ENCODE results near the gene ABCC9.

The ABCC9 gene

GRCh38 chr12:21881965-21882364 lies 59.3 kb downstream of the ABCC9 start:
- no peak for DNase-seq (ENCODE audit: low read depth in 1 of 2, low spot score in 1 of 2)

- no peak for DNase-seq (ENCODE audit: low read depth in 1 of 2, low spot score in 1 of 2)
These were observed 61.9 kb downstream of the ABCC9 start for GRCh38 chr12:21879312-21879711.

GRCh38 chr12:21877293-21877982 lies 63.8 kb downstream of the ABCC9 start:
- no peak for DNase-seq (ENCODE audit: low read depth in 1 of 2, low spot score in 1 of 2)

- no peak for DNase-seq (ENCODE audit: low read depth in 1 of 2, low spot score in 1 of 2)
These were observed 75.4 kb downstream of the ABCC9 start for GRCh38 chr12:21865846-21866245.

GRCh38 chr12:21860534-21860933 lies 80.7 kb downstream of the ABCC9 start:
- no peak for DNase-seq (ENCODE audit: low read depth in 1 of 2, low spot score in 1 of 2)

GRCh38 chr12:21860128-21860527 lies 81.1 kb downstream of the ABCC9 start:
- DNase-seq (ENCODE audit: low read depth in 1 of 2, low spot score in 1 of 2) = no peak

- no peak for DNase-seq (ENCODE audit: low read depth in 1 of 2, low spot score in 1 of 2)
These were observed 89.0 kb downstream of the ABCC9 start for GRCh38 chr12:21852251-21852650.

DNA sequence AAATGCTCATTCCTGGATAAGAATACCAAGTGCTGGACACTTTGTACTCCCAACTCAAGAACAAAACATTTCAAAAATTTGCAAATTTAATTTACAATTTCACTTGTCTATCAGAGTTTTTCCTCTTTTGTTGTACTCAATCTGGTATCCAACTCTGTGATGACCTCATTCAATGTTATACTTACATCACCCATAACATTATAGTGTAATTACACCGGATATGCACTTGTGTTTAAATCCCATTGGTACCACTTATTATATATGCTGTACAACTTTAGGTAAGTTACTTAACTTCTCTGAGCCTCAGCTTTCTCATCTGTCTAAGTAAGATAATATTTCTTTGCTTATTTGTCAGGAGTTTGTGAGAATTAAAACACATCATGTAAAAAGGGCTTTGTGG lies 90.1 kb downstream of the ABCC9 start:
- no peak for DNase-seq (ENCODE audit: low read depth in 1 of 2, low spot score in 1 of 2)

- DNase-seq (ENCODE audit: low read depth in 1 of 2, low spot score in 1 of 2) = no peak
These were observed 90.8 kb downstream of the ABCC9 start for GRCh38 chr12:21850419-21850818.

DNA sequence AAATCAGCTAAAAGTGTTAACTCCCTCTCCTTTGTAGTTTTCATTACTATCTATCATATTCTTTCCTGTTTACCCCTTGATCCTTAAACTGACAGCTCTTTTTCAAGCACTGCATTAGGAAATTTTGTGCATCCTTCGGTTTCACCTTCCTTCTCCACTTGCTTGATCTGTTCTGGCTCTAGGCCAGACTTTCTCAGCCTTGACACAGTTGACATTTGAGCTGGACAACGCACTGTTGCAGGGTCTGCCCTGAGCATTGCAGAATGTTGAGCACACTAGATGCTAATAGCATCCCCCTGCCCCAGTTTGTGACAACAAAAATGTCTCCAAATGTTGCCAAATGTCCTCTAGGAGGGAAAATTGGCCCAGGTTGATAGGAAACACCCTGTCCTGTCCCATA lies 91.3 kb downstream of the ABCC9 start:
- no peak for DNase-seq (ENCODE audit: low read depth in 1 of 2, low spot score in 1 of 2)

DNA sequence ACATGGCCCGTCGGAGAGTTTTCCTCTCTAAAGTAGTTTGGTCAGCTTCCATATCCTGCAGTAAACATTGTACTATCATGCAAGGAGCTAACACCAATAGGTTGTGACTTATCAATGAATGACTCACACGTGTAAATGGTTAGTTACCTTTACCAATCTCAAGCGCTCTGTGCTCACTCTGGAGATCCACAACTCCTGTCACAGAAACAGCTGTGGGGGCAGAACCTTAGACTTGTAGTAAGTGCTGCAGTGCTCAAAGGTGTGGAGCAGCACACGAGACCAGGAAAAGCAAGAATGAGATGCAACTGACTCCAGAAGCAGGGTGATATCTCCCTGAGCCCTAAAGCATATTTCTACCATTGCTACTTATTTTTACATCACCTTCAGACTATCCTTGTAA lies 93.0 kb downstream of the ABCC9 start:
- DNase-seq (ENCODE audit: low read depth in 1 of 2, low spot score in 1 of 2) = no peak

DNA sequence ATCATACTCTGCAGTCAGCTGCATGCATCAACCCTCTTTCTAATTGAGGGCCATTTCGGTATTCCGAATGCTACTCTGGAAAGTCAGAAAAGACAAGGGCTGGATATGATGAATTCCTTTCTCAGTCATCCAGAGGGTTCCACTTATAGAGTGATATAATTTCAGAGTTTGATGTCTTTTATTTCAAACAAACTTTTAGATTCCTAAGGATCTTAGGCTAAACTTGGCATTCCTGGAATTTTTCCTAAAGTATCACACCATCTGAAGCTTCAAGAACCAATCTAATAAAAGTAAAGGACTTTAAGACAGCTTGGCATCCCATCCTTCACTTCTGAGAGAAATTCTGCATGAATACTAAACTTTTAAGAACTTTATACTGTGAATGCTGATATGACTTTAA lies 97.4 kb downstream of the ABCC9 start:
- DNase-seq (ENCODE audit: low read depth in 1 of 2, low spot score in 1 of 2) = no peak

DNA sequence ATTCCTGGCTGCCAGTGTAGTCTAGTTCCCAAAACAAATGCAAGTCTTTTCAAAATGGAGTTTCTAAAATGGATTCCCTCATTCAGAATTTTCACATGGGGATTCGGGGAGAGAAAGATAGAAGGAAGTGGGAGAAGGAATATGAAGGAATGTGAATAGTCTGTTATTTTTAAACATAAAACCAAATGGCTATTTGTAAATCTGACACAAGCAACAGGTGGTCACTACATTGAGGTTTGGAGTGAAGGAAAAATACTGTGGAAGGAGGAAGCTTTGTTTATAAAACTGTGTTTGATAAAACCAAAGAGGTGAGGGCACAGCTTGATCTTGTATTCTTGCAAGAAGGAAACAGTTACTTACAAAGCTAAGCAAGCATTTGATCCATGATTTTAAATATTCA lies 101.5 kb downstream of the ABCC9 start:
- no peak for DNase-seq (ENCODE audit: low read depth in 1 of 2, low spot score in 1 of 2)

DNA sequence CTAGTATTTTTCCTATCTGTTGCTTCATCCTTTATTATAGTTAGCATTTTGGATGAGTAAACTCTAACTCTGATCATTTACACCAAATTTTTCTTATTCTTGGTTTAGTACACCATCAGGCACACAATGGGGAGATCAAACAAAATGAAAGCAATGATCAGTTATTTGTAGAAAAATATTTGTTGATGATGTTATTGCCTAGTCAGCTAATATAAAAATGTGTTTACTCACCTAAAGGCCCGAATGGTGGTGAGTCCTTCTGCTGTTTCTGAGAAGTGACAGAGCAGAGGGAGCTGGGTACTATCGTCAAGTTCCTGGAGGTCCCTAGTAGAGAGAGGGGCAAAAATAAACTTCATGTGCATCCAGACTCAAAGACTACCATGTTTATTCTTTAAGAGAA lies 103.4 kb downstream of the ABCC9 start:
- no peak for DNase-seq (ENCODE audit: low read depth in 1 of 2, low spot score in 1 of 2)

DNA sequence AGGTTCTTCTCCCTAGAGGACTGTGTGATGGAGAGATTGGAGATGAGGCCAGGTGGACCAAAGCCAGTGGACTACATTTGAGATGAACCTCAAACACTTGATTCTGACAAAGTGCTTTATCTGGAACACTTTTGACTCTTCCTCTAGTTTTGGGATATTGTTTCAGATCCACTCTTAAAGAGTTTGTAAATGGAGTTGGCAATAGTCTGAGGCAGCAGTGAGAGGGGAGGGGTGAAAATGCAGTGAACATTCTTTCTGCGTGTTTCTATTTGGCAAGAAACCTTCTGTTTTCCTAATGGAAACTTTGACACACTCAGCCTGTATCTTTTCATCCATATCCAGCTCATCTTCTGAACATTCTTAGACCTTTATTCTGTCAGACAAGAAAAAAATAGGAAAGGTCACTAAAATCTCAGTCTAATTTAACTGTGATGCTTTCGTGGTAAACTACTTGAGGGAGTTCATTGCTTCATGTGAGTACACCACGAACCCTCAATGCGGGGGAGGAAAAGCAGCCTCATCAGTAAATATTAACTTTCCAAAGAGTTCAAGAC lies 109.4 kb downstream of the ABCC9 start:
- no peak for DNase-seq (ENCODE audit: low read depth in 1 of 2, low spot score in 1 of 2)

DNA sequence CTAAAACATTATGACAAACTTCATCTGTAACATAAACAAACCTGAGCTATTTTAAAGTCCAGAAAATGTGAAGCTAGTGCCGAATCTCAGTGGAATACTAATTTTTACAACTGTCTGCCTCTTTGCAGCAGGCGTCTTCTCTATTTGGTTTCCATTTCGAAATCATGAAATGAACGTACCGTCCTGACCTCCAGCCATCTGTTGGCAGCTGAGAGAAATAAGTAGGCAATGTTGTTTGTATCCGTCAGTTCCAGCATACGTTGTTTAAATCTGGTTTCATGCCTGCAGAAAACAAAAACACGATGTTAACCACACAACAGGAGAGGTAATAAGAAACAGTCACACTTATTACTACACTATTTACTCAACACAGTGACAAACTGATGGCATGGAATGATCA lies 112.4 kb downstream of the ABCC9 start:
- DNase-seq (ENCODE audit: low read depth in 1 of 2, low spot score in 1 of 2) = no peak

DNA sequence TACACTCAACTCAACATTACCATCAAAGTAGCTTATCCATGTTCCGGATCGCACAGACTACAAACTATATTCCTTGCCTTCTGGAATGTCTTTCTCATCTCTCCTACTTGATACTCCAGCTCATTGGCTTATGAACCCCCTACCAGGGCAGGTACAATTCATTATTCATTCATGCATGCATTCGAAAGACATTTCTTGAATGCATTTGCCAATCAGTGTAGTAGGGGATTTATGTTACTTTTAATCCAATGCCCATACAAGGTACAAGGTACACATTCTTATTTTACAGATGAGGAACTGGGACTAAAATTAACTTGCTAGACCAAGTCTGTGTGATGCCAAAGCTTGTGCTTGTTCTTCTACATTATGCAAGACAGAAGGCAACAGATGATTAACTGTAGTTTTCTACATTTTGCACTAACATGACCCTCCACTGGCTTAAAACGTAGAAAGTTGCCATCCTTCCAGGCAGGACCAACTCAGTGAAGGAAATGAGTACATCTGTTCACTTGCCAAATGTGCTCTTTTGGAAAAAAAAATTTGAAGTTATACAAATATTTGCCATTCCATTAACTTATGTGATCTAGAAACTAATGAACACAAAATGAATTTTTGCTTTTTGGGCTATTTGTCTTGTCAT lies 113.0 kb downstream of the ABCC9 start:
- DNase-seq (ENCODE audit: low read depth in 1 of 2, low spot score in 1 of 2) = no peak

DNA sequence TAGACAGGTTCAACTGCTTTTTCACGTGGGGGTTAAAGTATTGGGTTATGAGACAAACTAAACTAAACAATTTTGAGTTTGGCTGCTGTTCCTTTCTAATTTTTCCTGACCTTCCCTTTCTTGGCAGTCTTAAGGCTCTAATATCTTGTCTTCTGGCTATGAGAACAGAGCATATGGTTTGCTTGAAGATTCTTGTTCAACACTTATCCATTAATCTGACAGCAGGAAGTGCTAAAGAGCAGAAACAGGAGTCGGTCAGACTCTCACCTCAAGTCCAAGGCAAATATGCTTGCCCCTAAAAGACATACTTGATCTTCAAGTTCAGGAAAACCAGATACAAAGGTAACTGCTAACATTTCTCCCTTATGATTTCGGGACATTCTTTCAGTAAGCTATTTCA lies 114.1 kb downstream of the ABCC9 start:
- DNase-seq (ENCODE audit: low read depth in 1 of 2, low spot score in 1 of 2) = no peak

- DNase-seq (ENCODE audit: low read depth in 1 of 2, low spot score in 1 of 2) = no peak
These were observed 114.7 kb downstream of the ABCC9 start for GRCh38 chr12:21826618-21826910.

- no peak for DNase-seq (ENCODE audit: low read depth in 1 of 2, low spot score in 1 of 2)
These were observed 115.2 kb downstream of the ABCC9 start for GRCh38 chr12:21825886-21826617.

DNA sequence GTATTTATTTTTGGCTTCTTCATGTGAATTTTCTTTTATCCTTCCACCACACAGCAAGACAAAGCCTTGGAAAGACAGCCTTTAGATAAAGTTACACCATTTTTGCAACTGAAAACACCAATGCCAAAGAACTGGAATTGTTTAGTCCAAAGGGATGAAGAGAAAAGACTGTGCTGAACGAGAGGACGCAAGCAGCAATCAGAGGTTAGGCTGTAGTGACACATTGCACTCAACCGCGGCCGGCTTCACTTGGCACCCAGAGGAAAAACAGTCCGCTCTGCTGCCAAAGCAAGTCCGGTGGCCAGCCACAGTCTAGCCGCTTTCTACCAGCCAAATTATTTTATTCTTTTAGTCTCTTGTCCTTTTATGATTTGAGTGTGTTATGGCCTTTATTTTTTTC lies 117.6 kb downstream of the ABCC9 start:
- DNase-seq (ENCODE audit: low read depth in 1 of 2, low spot score in 1 of 2) = no peak

GRCh38 chr12:21819678-21820077 lies 121.5 kb downstream of the ABCC9 start:
- DNase-seq (ENCODE audit: low read depth in 1 of 2, low spot score in 1 of 2) = no peak
